CD14-positive monocyte (primary cell): ENCODE results near the gene GREM1. TPM values are rescaled to one million over a fixed set of nuclear protein-coding genes. Genes with fewer than 3 reads are reported as not detected.

Source experiments
- DNase-seq, 3 donors: peaks; one replicate each; pipeline ENCODE4 v3.0.0-alpha.2; 2011 to 2022
- H2AFZ ChIP-seq: 2 replicates; pipeline ENCODE4 v1.6.0; 2012; ENCODE audit warnings: mild to moderate bottlenecking, low read depth, low read length, inconsistent platforms; ENCODE audit not compliant: insufficient read depth, poor library complexity, severe bottlenecking
- H3K27ac ChIP-seq, 2 donors: 1 replicate in 1 of 2; 2 replicates in 1 of 2; pipeline ENCODE4 v1.5.1; 2012 to 2013; ENCODE audit warnings: low read length in 2 of 2, control low read depth in 1 of 2, inconsistent platforms in 1 of 2, low read depth in 1 of 2, mild to moderate bottlenecking in 1 of 2
- H3K27me3 ChIP-seq, 2 donors: one replicate each; pipeline versions ENCODE4 v1.6.0 to v1.6.1; 2011 to 2013; ENCODE audit warnings: low read length in 2 of 2; ENCODE audit not compliant: control insufficient read depth in 2 of 2, insufficient read depth in 2 of 2
- H3K36me3 ChIP-seq, 2 donors: replicated peaks in 1 of 2; 1 replicate in 1 of 2; 2 replicates in 1 of 2; pipeline versions ENCODE4 v1.5.1 to v1.6.1; 2012 to 2013; ENCODE audit warnings: low read length in 2 of 2, control low read depth in 1 of 2, inconsistent platforms in 1 of 2, mild to moderate bottlenecking in 1 of 2; ENCODE audit not compliant: insufficient read depth in 2 of 2, control insufficient read depth in 1 of 2
- H3K4me1 ChIP-seq, 2 donors: 1 replicate in 1 of 2; 2 replicates in 1 of 2; pipeline versions ENCODE4 v1.5.1 to v1.6.1; 2012 to 2013; ENCODE audit warnings: low read length in 2 of 2, control low read depth in 1 of 2, inconsistent platforms in 1 of 2, mild to moderate bottlenecking in 1 of 2, moderate library complexity in 1 of 2; ENCODE audit not compliant: insufficient read depth in 2 of 2, control insufficient read depth in 1 of 2
- H3K4me2 ChIP-seq: replicated peaks from 2 replicates; pipeline ENCODE3; 2012; ENCODE audit warnings: low read length, moderate library complexity, mild to moderate bottlenecking; ENCODE audit not compliant: poor library complexity, severe bottlenecking; ENCODE audit errors: extremely low read depth
- H3K4me3 ChIP-seq, 3 experiments: fragments of 200-600 bp in 1 of 3; sonication (generic) in 1 of 3; replicated peaks in 1 of 3; 1 replicate in 2 of 3; 2 replicates in 1 of 3; pipeline ENCODE4 v1.5.1; 2011 to 2013; ENCODE audit warnings: low read length in 3 of 3, mild to moderate bottlenecking in 3 of 3, control low read depth in 2 of 3, low read depth in 2 of 3, inconsistent platforms in 1 of 3, moderate library complexity in 1 of 3
- H3K79me2 ChIP-seq: 2 replicates; pipeline ENCODE4 v1.6.0; 2012; ENCODE audit warnings: mild to moderate bottlenecking, control low read depth, inconsistent platforms, low read length, moderate library complexity; ENCODE audit not compliant: insufficient read depth
- H3K9ac ChIP-seq: 2 replicates; pipeline ENCODE4 v1.6.0; 2017; ENCODE audit warnings: low read length, mild to moderate bottlenecking; ENCODE audit not compliant: insufficient read depth, poor library complexity, severe bottlenecking
- H3K9me3 ChIP-seq, 2 donors: replicated peaks in 1 of 2; 1 replicate in 1 of 2; 2 replicates in 1 of 2; pipeline versions ENCODE4 v1.5.1 to v1.6.1; 2012 to 2013; ENCODE audit warnings: low read length in 2 of 2, control low read depth in 1 of 2; ENCODE audit not compliant: control insufficient read depth in 1 of 2, insufficient read depth in 1 of 2
- H4K20me1 ChIP-seq: 2 replicates; pipeline ENCODE4 v1.6.0; 2012; ENCODE audit warnings: mild to moderate bottlenecking, low read length, control low read depth, moderate library complexity; ENCODE audit not compliant: insufficient read depth
- H3K27ac Mint-ChIP-seq, 7 donors: one replicate each; pipeline ENCODE4 v1.8.0; 2020; ENCODE audit warnings: mild to moderate bottlenecking in 7 of 7, mixed read lengths in 7 of 7, moderate library complexity in 6 of 7, inconsistent platforms in 2 of 7
- H3K27me3 Mint-ChIP-seq, 3 donors: one replicate each; pipeline ENCODE4 v1.8.0; 2021 to 2022; ENCODE audit warnings: low read depth in 3 of 3, mild to moderate bottlenecking in 3 of 3, mixed read lengths in 3 of 3, moderate library complexity in 3 of 3, inconsistent platforms in 1 of 3
- H3K36me3 Mint-ChIP-seq, 2 donors: one replicate each; pipeline ENCODE4 v1.8.0; 2020; ENCODE audit warnings: mixed read lengths in 2 of 2, inconsistent platforms in 1 of 2, mild to moderate bottlenecking in 1 of 2
- H3K4me1 Mint-ChIP-seq: one replicate; pipeline ENCODE4 v1.8.0; 2020; ENCODE audit warnings: mild to moderate bottlenecking, mixed read lengths
- H3K4me3 Mint-ChIP-seq, 2 donors: one replicate each; pipeline ENCODE4 v1.8.0; 2020; ENCODE audit warnings: mild to moderate bottlenecking in 2 of 2, mixed read lengths in 2 of 2, moderate library complexity in 1 of 2
- H3K9me3 Mint-ChIP-seq, 7 donors: one replicate each; pipeline ENCODE4 v1.8.0; 2020 to 2022; ENCODE audit warnings: mixed read lengths in 7 of 7, mild to moderate bottlenecking in 6 of 7, moderate library complexity in 6 of 7, inconsistent platforms in 2 of 7
- CTCF ChIP-seq: fragments of 200-600 bp; IDR thresholded peaks from one replicate; pipeline ENCODE4 v1.8.0; 2022; ENCODE audit warnings: antibody characterized with exemption, mild to moderate bottlenecking
- WGBS: methylation state at CpG from one replicate; pipeline ENCODE4 v1.1.5; 2013; ENCODE audit warnings: missing lambda C conversion rate; ENCODE audit not compliant: insufficient coverage; 5-methylcytosine and 5-hydroxymethylcytosine counted together
- intact Hi-C, 2 donors: fragments of 100-400 bp; cut with micrococcal nuclease; formaldehyde crosslinking; loops; one replicate each; pipeline versions ENCODE4 v1.15.0 to v1.15.1; 2023
- polyA plus RNA-seq, 3 donors: library from polyadenylated mRNA; depleted of rRNA in 1 of 3; unstranded in 2 of 3; stranded (reverse) in 1 of 3; fragments of 300-500 nt in 2 of 3; fragments of >200 nt in 1 of 3; fragmentation: Illumina TruSeq in 2 of 3; gene quantifications; 1 replicate in 2 of 3; 2 replicates in 1 of 3; pipeline ENCODE4 v1.2.3, GENCODE V29; 2012 to 2021

The GREM1 gene
- polyA plus RNA-seq, 3 donors, result not detected

DNA sequence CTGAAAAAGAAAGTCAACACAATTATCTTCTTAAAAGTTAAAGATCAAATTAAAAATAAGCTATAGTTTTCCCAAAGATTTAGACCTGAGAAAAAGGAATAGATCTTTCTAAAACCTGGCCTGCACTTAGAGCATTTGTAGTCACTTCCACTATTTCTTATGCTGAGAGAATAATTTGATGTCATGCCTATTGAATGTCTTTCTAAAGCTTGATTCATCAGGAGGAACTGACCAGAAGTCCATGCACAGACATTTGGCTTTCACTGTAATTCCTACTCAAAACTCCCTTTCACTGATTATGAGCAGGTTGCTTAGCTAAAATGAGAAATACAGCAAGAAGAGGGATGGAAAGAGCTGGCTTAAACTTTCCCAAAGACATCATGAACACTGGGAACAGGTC lies 4.3 kb downstream of the GREM1 start:
- H2AFZ ChIP-seq, result no peak overlapping the region
- TF ChIP-seq CTCF, result no peak
- H3K36me3 Mint-ChIP-seq, result peaks cover 0 to 4% of the 10 kb centered on the region in 2 donors
- H3K9ac ChIP-seq, result no peak overlapping the region
- H3K4me3 ChIP-seq, result no peak overlapping the region
- H3K27me3 ChIP-seq, result peaks cover 54 to 61% of the 10 kb centered on the region in 2 donors
- no peaks in the 10 kb centered on the region for H3K36me3 ChIP-seq
- DNase-seq, result no peak
- peaks cover 4 to 21% (median 15%) of the 10 kb centered on the region in 7 donors for H3K9me3 Mint-ChIP-seq
- H3K4me2 ChIP-seq, result no peak overlapping the region
- no peak overlapping the region for H3K27ac ChIP-seq
- peaks cover 58 to 78% (median 66%) of the 10 kb centered on the region in 3 donors for H3K27me3 Mint-ChIP-seq
- intact Hi-C loops, result no loop called here
- H3K4me3 Mint-ChIP-seq, result no peak overlapping the region
- no peaks in the 10 kb centered on the region for H3K79me2 ChIP-seq
- no peak overlapping the region for H3K27ac Mint-ChIP-seq
- no peaks in the 10 kb centered on the region for H4K20me1 ChIP-seq
- H3K4me1 Mint-ChIP-seq, result peaks cover 16% of the 10 kb centered on the region
- peaks cover 3 to 15% of the 10 kb centered on the region in 2 donors for H3K9me3 ChIP-seq
- H3K4me1 ChIP-seq, result peaks cover 17 to 21% of the 10 kb centered on the region in 2 donors

GRCh38 chr15:32723171-32723948 lies 5.6 kb downstream of the GREM1 start:
- H3K27me3 Mint-ChIP-seq, result peaks cover 51 to 68% (median 56%) of the 10 kb centered on the region in 3 donors
- no CpG with 5 or more reads among the region's 2 CpGs for whole genome bisulfite sequencing
- peaks cover 8 to 9% of the 10 kb centered on the region in 2 donors for H3K4me1 ChIP-seq
- peak overlapping the region in 1 of 2 donors; percentile 22 for H3K4me3 Mint-ChIP-seq
- H3K9ac ChIP-seq, result no peak overlapping the region
- intact Hi-C loops, result no loop called here
- no peak overlapping the region for H3K4me3 ChIP-seq
- no peak overlapping the region for H3K27ac Mint-ChIP-seq
- no peak for DNase-seq
- H3K4me1 Mint-ChIP-seq, result peaks cover 9% of the 10 kb centered on the region
- no peak overlapping the region for H3K4me2 ChIP-seq
- H3K27ac ChIP-seq, result no peak overlapping the region
- H3K9me3 ChIP-seq, result peaks cover 3 to 15% of the 10 kb centered on the region in 2 donors
- peaks cover 4 to 18% (median 15%) of the 10 kb centered on the region in 7 donors for H3K9me3 Mint-ChIP-seq
- no peaks in the 10 kb centered on the region for H3K36me3 ChIP-seq
- no peaks in the 10 kb centered on the region for H3K79me2 ChIP-seq
- no peak for TF ChIP-seq CTCF
- peaks cover 0 to 4% of the 10 kb centered on the region in 2 donors for H3K36me3 Mint-ChIP-seq
- H2AFZ ChIP-seq, result no peak overlapping the region
- H3K27me3 ChIP-seq, result peaks cover 45 to 51% of the 10 kb centered on the region in 2 donors
- H4K20me1 ChIP-seq, result no peaks in the 10 kb centered on the region
